GM19351 (cell line): ENCODE measurements around the gene HDGFL2.

Experiments
- ATAC-seq: cut with Tn5 transposase; IDR thresholded peaks from one replicate; pipeline ENCODE4 v1.9.1; 2021; ENCODE audit warnings: mild to moderate bottlenecking, moderate library complexity; ENCODE audit not compliant: unreplicated experiment

HDGFL2 gene

DNA sequence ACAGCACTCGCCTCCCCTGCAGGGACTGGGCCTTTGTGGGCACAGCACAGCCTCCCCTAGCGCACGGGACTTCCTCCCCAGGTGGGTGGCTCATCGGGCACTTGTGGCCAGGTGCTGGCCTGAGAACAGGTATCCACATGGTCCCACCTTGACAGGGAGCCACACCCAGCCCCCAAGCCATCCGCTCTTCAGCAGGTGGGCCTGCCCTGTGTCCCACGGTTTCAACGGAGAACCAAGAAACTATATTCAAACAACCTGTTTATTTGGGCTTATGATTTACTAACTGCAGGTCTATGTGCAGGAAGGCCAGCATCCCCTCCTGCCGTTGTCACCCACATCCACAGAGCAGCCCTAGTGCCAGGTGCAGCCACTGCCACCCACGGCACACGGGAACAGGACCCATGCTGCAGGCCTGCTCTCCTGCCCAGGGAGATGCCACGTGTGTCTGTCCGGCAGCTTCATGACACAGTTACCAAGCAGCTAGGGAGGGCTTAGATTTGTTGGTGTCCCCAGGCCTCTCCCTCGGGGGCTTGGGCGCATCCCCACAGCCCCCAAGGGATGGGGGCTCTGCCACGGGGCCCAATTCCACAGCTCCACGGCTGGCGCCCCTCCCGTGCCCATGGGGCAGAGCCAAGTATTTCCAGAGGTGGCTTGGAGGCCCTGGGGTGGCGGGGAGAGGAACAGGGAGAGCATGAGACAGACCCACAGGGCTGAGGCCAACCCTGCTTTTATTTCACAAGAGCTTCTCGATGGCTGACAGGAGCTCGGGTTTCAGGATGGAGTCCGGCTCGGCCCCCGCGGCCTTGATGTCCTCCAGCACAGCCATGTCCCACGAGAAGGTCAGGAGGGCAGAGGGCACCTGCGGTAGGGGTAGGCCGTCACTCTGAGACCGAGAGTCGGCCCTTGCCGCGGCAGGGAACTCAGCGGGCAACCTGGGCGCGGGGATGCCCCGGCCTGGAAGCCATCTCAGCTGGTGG is 27.0 kb upstream of the HDGFL2 start:
- no peak for ATAC-seq

GRCh38 chr19:4445963-4446703 is 26.0 kb upstream of the HDGFL2 start:
- ATAC-seq = no peak

DNA sequence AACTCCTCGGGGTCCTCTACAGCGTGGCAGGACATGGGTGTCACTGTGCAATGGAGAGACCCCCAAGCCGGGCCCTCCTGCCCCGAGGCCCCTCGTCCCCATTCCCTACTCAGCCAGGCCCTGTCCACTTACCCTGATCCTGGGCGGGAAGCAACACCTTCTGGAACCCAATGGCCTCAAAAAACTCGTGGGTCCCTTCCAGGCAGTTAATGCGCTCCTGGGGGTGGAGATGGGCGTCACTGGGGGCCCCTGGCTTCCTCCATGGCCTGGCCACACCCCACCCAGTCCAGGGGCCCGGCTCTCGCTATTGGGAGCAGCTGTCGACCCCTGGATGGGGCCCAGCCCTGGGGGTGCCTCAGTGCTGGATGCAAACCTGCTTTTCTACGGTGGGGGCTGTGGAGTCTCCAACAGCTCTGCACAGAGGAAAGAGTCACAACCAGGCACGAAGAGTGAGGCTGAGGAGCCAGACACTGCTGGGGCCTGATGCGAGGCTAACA is 25.3 kb upstream of the HDGFL2 start:
- ATAC-seq = no peak

DNA sequence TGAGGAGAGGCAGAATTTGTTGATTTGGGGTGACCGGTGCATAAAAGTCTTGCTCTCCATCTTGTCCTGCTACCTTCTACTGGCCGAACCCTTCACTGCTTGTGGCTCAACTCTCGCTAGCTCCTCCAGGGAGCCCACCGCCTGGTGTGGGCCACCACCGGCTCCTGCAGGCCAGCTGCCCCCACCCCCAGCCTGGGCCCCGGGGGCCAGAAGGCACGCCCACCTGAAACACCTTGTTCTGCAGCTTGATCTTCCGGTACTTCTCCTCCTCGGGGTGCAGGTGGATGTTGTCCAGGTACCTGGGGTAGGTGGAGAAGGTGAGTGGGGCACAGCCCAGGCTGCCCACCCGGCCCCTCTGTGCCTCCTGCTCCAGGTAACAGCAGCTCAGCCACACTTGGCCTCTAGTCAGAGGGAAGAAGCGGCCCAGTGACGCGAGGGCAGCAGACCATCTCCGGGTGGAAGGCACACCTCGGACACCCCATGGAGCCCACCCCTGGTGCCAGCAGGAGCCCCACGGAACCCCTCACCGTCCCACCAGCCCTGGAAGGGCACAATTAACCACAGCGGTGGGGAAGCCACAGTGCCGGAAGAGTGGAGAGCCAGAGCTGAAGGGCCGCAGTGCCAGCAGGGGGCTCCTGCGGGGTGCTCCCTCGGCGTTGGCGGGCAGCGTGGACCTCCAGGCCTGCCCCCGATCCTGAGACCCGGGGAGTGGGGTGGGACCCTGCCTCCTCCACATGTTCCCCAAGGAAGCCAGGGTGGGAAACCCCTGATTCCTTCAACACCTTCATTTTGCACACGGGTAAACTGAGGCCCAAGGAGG is 24.6 kb upstream of the HDGFL2 start:
- ATAC-seq = no peak

DNA sequence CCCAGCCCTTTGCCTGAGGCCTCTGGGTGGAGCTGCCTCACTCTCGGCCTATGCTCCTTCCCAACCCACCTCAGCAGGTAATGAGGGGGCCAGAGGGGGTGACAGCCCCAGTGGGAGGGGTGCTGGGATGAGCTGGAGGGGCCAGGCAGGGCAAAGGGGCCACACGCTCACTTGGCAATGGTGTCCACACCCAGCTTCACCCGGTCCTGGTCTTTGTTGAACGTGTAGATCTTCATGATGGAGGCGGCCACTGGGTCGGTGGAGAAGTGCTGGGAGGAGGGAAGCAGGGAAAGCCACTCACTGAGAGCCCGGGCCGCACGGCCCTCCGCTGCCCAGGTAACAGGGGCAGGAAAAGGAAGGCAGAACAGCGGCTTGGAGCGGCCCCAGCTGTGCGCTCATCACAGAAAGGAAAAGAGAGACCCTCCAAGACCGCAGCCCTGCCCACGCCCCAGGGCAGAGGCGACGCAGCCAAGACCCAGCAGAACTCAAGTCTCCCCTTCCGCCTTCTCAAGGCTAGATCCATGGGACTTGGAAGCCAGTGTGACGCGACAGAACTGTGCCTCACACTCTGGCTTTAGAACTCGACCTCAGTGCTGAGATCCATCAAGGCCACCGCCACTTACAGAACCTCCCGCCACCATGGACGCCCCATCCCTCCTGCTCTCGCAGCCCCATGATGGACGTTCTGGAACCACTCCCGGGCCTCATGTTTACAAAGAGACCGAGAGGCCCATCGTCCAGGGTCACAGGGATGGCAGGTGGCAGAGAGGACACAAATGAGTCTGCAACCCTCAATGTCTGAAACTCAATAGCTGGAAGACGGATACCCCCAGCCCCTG is 23.7 kb upstream of the HDGFL2 start:
- ATAC-seq = no peak

DNA sequence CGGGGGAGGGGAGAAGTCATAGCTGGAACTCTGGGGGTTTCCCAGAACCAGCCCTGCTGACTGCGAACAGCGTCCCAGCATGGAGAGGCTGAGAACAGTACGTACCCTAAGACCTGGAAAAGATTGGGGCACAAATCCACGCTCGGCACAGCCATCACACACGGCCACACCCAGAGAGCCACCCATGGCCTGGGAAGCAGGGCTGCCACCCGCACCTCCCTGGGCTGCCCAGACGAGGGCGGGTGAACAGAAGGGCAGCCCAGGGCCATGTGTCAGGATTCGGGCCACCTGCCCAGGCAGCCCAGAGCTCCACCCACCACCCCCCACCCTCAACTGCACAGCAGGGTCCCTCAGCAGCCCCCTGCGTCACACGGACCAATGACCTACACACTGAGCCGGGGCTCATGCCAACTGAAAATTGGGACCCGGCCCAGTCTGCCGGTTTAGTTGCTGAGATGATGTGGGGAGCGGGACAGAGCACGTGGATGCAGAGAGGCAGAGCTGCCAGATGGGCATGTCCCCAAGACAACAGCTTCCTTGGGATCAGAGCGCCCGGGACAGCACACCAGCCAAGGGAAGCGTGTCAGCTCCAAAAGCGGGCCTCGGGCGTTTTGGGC is 23.0 kb upstream of the HDGFL2 start:
- no peak for ATAC-seq

DNA sequence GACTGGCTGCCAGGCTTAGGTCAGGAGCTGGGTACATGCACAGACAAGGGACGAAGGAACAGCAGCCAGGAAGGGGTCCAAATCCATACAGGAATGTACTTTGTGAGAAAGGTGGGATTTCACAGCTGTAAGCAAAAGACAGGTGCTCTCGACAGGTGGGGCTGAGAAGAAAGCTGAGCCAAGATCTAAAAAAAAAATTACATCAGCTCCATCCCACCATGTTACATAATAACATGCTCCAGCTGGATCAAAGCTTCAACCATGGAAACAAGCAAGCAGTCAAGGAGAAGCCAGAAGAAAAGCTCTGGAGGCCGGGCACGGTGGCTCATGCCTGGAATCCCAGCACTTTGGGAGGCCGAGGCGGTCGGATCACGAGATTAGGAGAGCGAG is 22.5 kb upstream of the HDGFL2 start:
- no peak for ATAC-seq

DNA sequence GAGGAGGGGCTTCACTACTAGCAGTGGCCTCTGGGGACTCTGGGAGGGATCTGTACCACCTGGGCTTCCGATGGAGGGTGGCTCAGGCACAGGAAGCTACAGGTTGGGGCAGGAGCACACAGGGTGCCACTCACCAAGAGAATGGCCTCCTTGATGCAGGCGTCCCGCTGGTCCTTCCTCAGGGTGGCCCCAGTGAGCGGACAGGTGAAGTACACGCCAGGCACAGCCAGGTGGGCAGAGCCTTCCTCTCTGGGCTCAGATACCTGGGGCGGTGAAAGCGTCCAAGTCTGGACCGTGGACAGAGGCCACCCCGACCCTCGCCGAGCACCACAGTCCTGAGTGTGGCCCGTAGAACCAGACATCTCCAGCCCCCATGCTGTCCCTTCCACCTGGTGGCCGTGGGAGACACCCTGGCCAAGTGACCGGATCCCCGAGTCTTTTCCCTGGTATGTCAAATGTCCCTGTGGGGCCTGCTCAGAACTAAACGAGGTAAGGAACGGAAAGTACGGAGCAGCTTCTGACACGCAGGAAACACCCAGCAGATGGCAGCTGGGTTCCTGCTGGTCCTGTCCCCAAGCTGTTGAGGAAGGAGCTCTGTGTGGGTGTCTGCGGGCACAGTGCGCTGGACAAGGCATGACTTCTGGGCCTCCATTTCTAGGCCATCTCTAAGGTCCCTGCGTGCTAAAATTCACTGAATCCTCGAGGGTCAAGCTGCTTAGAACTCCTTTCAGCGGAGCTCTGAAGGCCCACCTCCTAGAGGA is 19.7 kb upstream of the HDGFL2 start:
- ATAC-seq = no peak

GRCh38 chr19:4453232-4454179 is 18.6 kb upstream of the HDGFL2 start:
- ATAC-seq = no peak

GRCh38 chr19:4454747-4455718 is 17.1 kb upstream of the HDGFL2 start:
- ATAC-seq = no peak

DNA sequence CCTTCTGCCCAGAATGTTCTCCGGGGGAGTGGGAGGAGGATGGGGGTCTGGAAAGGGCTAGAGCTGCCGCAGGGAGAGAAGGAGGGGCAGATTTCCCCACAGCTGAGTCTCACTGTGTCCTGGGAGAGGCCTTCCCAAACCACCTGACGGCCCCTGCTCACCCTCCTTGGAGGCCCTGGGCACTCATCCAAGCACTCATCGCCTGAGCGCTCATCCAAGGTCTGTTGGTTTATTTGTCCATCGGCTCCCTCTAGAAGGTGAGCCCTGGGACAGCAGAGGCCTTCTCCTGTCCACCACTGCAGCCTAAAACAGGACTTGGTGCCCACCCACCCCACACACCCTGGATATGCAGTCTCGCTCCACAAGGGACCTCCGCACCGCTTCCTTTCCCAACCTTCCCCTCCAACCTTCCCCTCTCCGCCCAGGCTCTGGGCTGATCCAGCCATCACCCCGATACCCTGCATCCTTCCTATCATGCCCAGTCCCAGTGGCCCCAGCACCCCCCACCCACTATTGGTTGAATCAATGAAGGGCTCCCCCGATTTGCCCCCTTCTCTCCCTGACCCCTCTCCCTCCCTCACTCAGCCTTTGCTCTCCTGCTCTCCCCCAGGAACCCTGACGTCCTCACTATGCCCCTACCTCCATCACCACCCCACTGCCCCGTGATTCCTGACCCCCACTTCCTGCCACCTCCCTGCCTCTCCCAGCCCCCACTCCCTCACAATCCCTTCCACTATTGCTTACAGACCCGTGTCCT is 16.2 kb upstream of the HDGFL2 start:
- no peak for ATAC-seq

DNA sequence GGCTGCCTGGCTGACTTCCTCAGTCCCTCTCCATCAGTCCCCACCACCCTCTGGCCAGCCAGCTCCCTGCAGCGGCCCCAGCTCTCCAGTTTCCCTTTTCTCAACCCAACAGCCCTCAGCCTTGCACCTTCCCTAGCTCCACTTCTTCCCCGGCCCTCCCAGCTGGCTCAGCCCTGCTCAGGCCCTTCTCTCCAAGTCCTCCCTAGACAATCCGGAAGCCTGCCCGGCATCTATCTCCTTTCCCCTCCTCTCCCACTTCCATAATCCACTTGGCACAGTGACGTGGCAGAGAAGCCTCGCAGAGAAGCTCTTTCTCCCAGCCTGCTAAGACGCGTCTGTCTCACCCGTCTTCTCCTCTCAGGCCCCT is 15.6 kb upstream of the HDGFL2 start:
- ATAC-seq = no peak

- ATAC-seq = peak; percentile 33
Measured at GRCh38 chr19:4456843-4457653, 15.0 kb upstream of the HDGFL2 start.

DNA sequence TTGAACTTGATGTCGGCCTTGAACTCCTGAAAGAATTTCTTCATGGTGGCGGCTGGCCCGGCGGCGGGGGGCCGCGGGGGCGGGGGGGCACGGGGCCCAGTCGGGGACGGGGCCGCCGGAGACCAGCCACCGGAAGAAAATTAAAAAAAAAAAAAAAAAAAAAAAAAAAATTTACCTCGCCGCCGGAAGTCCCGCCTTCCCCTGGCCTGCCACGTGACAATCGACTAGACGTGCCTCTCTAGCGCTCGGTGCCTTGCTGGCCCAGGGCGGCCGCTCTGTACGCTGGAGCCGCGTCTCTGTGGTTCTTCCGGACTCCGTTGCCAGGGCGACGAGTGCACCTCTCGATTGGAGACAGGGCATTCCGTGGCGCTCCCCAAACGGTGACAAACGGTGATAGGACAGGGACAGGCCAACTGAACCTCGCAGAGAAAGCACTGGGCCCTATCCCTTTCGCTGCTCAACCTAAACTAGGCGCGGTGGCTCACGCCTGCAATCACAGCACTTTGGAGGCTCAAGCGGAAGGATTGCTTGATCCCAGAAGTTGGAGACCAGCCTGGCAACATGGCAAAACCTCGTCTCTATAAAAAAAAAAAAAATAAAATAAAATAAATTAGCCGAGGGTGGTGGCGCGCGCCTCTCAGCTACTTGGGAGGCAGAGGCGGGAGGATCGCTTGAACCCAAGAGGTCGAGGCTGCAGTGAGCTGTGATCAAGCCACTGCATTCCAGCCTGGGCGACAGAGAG is 14.3 kb upstream of the HDGFL2 start, which contains the start of gene UBXN6:
UBXN6 (minus strand) TSS at position 141 of the 742 bp plus-strand sequence; CDS start at position 44, 97 bp downstream.
- peak; percentile 88 for ATAC-seq
